B cell (primary cell): ENCODE data around the gene CREG1. TPM values are rescaled to one million over a fixed set of nuclear protein-coding genes. Genes with fewer than 3 reads are reported as not detected.

Experiments used
- ATAC-seq: fragments of 200-7000 bp; cut with Tn5 transposase; one replicate; pipeline ENCODE4 v1.10.0; 2021; ENCODE audit warnings: low read depth, mild to moderate bottlenecking, moderate number of reproducible peaks, moderate library complexity
- CTCF ChIA-PET: fragments of 350-600 bp; sonication (Branson Sonifier 250); formaldehyde crosslinking; loops from one replicate; lab custom pipeline; 2021; ENCODE audit warnings: antibody characterized with exemption, inconsistent platforms; lab: Charles Lee
- POLR2A ChIA-PET: fragments of 350-600 bp; sonication (Branson Sonifier 250); formaldehyde crosslinking; loops from one replicate; lab custom pipeline; 2021; ENCODE audit warnings: antibody characterized with exemption; lab: Charles Lee
- DNase-seq: peaks from one replicate; pipeline ENCODE4 v3.0.0; 2013
- H2AFZ ChIP-seq: 2 replicates; pipeline ENCODE4 v1.6.1; 2012; ENCODE audit warnings: mild to moderate bottlenecking, low read depth, low read length; ENCODE audit not compliant: insufficient read depth, poor library complexity, severe bottlenecking
- H3K27ac ChIP-seq, 2 donors: 1 replicate in 1 of 2; 2 replicates in 1 of 2; pipeline ENCODE4 v1.5.1; 2012 to 2013; ENCODE audit warnings: low read length in 2 of 2, mild to moderate bottlenecking in 2 of 2, moderate library complexity in 1 of 2
- H3K27me3 ChIP-seq, 4 experiments: fragments of 200-600 bp in 1 of 4; sonication (generic) in 1 of 4; replicated peaks in 1 of 4; 1 replicate in 2 of 4; 2 replicates in 2 of 4; pipeline versions ENCODE4 v1.6.1 to v1.7.0; 2013 to 2016; ENCODE audit warnings: low read length in 3 of 4, mild to moderate bottlenecking in 2 of 4, mixed read lengths in 1 of 4, moderate library complexity in 1 of 4; ENCODE audit not compliant: insufficient read depth in 4 of 4, control insufficient read depth in 3 of 4; ENCODE audit errors: control extremely low read depth in 1 of 4
- H3K36me3 ChIP-seq, 2 experiments: replicated peaks in 1 of 2; 1 replicate in 1 of 2; 2 replicates in 1 of 2; pipeline versions ENCODE4 v1.6.1 to v1.7.1; 2013; ENCODE audit warnings: low read length in 1 of 2; ENCODE audit not compliant: insufficient read depth in 2 of 2, control insufficient read depth in 1 of 2; ENCODE audit errors: control extremely low read depth in 1 of 2, extremely low read depth in 1 of 2
- H3K4me1 ChIP-seq, 2 donors: fragments of 200-600 bp in 1 of 2; sonication (generic) in 1 of 2; 1 replicate in 1 of 2; 2 replicates in 1 of 2; pipeline versions ENCODE4 v1.5.1 to v1.6.1; 2013 to 2017; ENCODE audit warnings: low read length in 2 of 2; ENCODE audit not compliant: control insufficient read depth in 2 of 2, insufficient read depth in 2 of 2
- H3K4me2 ChIP-seq: replicated peaks from 2 replicates; pipeline ENCODE3; 2012; ENCODE audit warnings: mild to moderate bottlenecking, low read depth, low read length; ENCODE audit not compliant: poor library complexity, severe bottlenecking
- H3K4me3 ChIP-seq, 5 experiments: fragments of 200-600 bp in 1 of 5; sonication (generic) in 1 of 5; 1 replicate in 3 of 5; 2 replicates in 2 of 5; pipeline versions ENCODE4 v1.5.1 to v1.7.0; 2011 to 2016; ENCODE audit warnings: low read length in 4 of 5, mild to moderate bottlenecking in 4 of 5, low read depth in 2 of 5, control low read depth in 1 of 5, moderate library complexity in 1 of 5; ENCODE audit not compliant: insufficient read depth in 1 of 5; ENCODE audit errors: control extremely low read depth in 1 of 5, extremely low read depth in 1 of 5
- H3K79me2 ChIP-seq: fragments of 200-600 bp; sonication (generic); one replicate; pipeline ENCODE4 v1.6.0; 2016; ENCODE audit warnings: low read length; ENCODE audit not compliant: control insufficient read depth, insufficient read depth
- H3K9ac ChIP-seq: fragments of 200-600 bp; sonication (generic); 2 replicates; pipeline ENCODE4 v1.6.1; 2017; ENCODE audit warnings: mild to moderate bottlenecking, low read length, moderate library complexity
- H3K9me3 ChIP-seq, 3 donors: one replicate each; pipeline versions ENCODE4 v1.6.1 to v1.7.1; 2013; ENCODE audit warnings: low read length in 2 of 3; ENCODE audit not compliant: control insufficient read depth in 2 of 3, insufficient read depth in 1 of 3; ENCODE audit errors: control extremely low read depth in 1 of 3
- H4K20me1 ChIP-seq: 2 replicates; pipeline ENCODE4 v1.6.0; 2012; ENCODE audit warnings: mild to moderate bottlenecking, low read length; ENCODE audit not compliant: insufficient read depth, control insufficient read depth, poor library complexity, severe bottlenecking
- H3K27ac Mint-ChIP-seq: one replicate; pipeline ENCODE4 v1.8.0; 2021; ENCODE audit warnings: mixed read lengths
- H3K27me3 Mint-ChIP-seq: one replicate; pipeline ENCODE4 v1.8.0; 2021; ENCODE audit warnings: mixed read lengths
- H3K4me1 Mint-ChIP-seq: one replicate; pipeline ENCODE4 v1.8.0; 2021; ENCODE audit warnings: mixed read lengths
- H3K4me3 Mint-ChIP-seq: one replicate; pipeline ENCODE4 v1.8.0; 2021; ENCODE audit warnings: mixed read lengths
- H3K9me3 Mint-ChIP-seq: one replicate; pipeline ENCODE4 v1.8.0; 2022; ENCODE audit warnings: mixed read lengths; ENCODE audit not compliant: insufficient read depth
- EZH2 ChIP-seq: IDR thresholded peaks from 2 replicates; pipeline ENCODE4 v1.6.1; 2012; ENCODE audit warnings: borderline replicate concordance, low read depth, mild to moderate bottlenecking, moderate library complexity, low read length; ENCODE audit not compliant: insufficient read depth, poor library complexity, severe bottlenecking
- WGBS: methylation state at CpG from one replicate; pipeline ENCODE4 v1.1.5; 2013; ENCODE audit warnings: missing lambda C conversion rate; ENCODE audit not compliant: insufficient coverage; 5-methylcytosine and 5-hydroxymethylcytosine counted together
- intact Hi-C: fragments of 100-400 bp; cut with micrococcal nuclease; formaldehyde crosslinking; loops from one replicate; pipeline ENCODE4 v1.10.0; 2022
- polyA plus RNA-seq: library from polyadenylated mRNA; depleted of rRNA; stranded (reverse); fragments of >200 nt; gene quantifications from 2 replicates; pipeline ENCODE4 v1.2.3, GENCODE V29; 2012
- total RNA-seq, 2 donors: library from RNA; stranded (reverse); fragments of 120-200 nt in 1 of 2; gene quantifications; 1 replicate in 1 of 2; 2 replicates in 1 of 2; pipeline versions ENCODE4 v1.2.3 to v1.2.4, GENCODE V29; 2013 to 2022
- TF ChIP-seq, protein P1 (sequence below): fragments of 200-600 bp; IDR thresholded peaks from one replicate; pipeline ENCODE4 v1.8.0; 2022; ENCODE audit warnings: antibody characterized with exemption, mild to moderate bottlenecking

Gene CREG1
- total and polyA plus RNA-seq, 2 donors (not counting 1 experiment from before 2014, with no cell fraction given) = 7.5 to 8.4 TPM

DNA sequence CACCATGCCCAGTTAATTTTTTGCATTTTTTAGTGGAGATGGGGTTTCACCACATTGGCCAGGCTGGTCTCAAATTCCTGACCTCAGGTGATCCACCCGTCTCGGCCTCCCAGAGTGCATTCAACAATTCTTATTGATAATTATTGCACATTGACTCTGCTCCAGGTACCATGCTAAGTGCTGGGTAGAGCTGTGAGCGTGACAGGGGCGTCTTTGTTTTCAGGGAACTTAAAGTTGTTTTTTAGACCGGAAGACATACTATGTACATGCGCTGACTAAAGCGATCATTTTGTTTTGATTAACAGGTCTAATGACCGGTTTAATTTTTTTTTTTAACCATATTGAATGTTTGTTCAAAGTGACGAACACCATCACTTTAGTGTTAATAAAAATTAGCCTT, 39.3 kb downstream of the CREG1 start:
- H3K4me3 ChIP-seq = no peak overlapping the region
- H3K4me1 Mint-ChIP-seq = peaks cover 2% of the 10 kb centered on the region
- ATAC-seq = no peak
- DNase-seq = no peak
- H3K9me3 Mint-ChIP-seq = no peaks in the 10 kb centered on the region
- POLR2A ChIA-PET = interaction anchor here (0.6 kb wide), 1 partner anchor 239 kb away, joined by 9 read pairs; no protein-coding TSS in a partner anchor
- no peak overlapping the region for H3K4me3 Mint-ChIP-seq
- no peak overlapping the region for H3K27ac ChIP-seq
- H3K4me2 ChIP-seq = no peak overlapping the region
- CTCF ChIA-PET = interaction anchor here (0.8 to 1.2 kb wide), 5 partner anchors 8 to 43 kb away, joined by 3 to 4 read pairs (median 3); no protein-coding TSS in a partner anchor
- H3K36me3 ChIP-seq = no peaks in the 10 kb centered on the region
- no peak overlapping the region for H3K27ac Mint-ChIP-seq
- no peaks in the 10 kb centered on the region for H3K79me2 ChIP-seq
- H3K27me3 ChIP-seq = peaks cover 0 to 9% (median 4%) of the 10 kb centered on the region in 4 experiments
- intact Hi-C loops = no loop called here
- H4K20me1 ChIP-seq = no peaks in the 10 kb centered on the region
- no peak overlapping the region for H2AFZ ChIP-seq
- H3K4me1 ChIP-seq = no peaks in the 10 kb centered on the region
- H3K27me3 Mint-ChIP-seq = peaks cover 32% of the 10 kb centered on the region
- no peaks in the 10 kb centered on the region for H3K9me3 ChIP-seq
- H3K9ac ChIP-seq = no peak overlapping the region
- no peak for TF ChIP-seq EZH2
- TF ChIP-seq, protein P1, sequence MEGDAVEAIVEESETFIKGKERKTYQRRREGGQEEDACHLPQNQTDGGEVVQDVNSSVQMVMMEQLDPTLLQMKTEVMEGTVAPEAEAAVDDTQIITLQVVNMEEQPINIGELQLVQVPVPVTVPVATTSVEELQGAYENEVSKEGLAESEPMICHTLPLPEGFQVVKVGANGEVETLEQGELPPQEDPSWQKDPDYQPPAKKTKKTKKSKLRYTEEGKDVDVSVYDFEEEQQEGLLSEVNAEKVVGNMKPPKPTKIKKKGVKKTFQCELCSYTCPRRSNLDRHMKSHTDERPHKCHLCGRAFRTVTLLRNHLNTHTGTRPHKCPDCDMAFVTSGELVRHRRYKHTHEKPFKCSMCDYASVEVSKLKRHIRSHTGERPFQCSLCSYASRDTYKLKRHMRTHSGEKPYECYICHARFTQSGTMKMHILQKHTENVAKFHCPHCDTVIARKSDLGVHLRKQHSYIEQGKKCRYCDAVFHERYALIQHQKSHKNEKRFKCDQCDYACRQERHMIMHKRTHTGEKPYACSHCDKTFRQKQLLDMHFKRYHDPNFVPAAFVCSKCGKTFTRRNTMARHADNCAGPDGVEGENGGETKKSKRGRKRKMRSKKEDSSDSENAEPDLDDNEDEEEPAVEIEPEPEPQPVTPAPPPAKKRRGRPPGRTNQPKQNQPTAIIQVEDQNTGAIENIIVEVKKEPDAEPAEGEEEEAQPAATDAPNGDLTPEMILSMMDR = no peak
- 100% methylated on average over 5 of the region's 9 CpGs for WGBS

DNA sequence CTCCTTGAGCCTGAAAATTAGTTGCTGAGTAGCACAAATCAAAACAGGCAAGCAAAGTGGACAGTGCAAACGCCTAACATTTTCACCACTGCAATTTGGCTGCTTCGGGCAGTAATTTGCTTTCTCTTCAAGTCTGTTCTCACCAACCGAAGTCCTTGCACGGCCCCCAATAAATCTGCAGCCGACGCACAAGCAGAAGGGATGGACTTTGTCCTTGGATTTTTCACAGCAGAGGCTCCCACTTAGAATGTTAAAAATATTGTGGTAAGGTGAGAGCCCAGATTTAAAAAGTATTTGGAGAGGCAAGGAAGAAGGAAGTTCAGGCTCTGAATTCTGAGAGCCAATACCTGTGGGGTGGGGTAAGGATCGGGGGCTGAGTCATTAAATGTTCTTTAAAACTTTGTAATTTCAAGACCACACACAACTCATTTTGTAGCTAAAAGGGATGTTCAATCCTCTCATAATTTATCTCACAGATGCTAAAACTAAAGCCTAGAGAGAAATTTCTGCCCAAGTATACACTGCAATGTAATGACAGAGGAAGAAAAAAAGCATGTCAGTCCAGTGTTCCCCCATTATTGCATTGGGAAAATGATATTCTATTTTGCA, 41.4 kb downstream of the CREG1 start:
- ChIA-PET CTCF (no interaction called here), POLR2A (no interaction called here)
- WGBS = 94% methylated on average over 6 of the region's 7 CpGs
- intact Hi-C loops = no loop called here
- ATAC-seq (no peak), DNase-seq (no peak)
- H3K4me2 ChIP-seq = no peak overlapping the region
- H3K9ac ChIP-seq = no peak overlapping the region
- no peaks in the 10 kb centered on the region for H3K79me2 ChIP-seq
- Mint-ChIP-seq H3K9me3 (no peaks in the 10 kb centered on the region), H3K4me1 (no peaks in the 10 kb centered on the region), H3K27ac (no peak overlapping the region), H3K27me3 (peaks cover 34% of the 10 kb centered on the region), H3K4me3 (no peak overlapping the region)
- no peaks in the 10 kb centered on the region for H3K4me1 ChIP-seq
- H3K36me3 ChIP-seq = no peaks in the 10 kb centered on the region
- H3K27me3 ChIP-seq = peaks cover 0 to 15% (median 4%) of the 10 kb centered on the region in 4 experiments
- H3K4me3 ChIP-seq = no peak overlapping the region
- TF ChIP-seq, protein P1 = no peak
- TF ChIP-seq EZH2 = no peak
- H3K27ac ChIP-seq = no peak overlapping the region
- H2AFZ ChIP-seq = no peak overlapping the region
- no peaks in the 10 kb centered on the region for H3K9me3 ChIP-seq
- H4K20me1 ChIP-seq = no peaks in the 10 kb centered on the region
